ENCODE data around the gene DUSP9.

The DUSP9 gene

GRCh38 chrX:153628129-153628528, 18.9 kb upstream of the DUSP9 start:
- no peak overlapping the region for H3K27ac ChIP-seq
- no peak overlapping the region for H3K4me3 ChIP-seq
- no peaks in the 10 kb centered on the region for H3K36me3 ChIP-seq
- peaks cover 18% of the 10 kb centered on the region for H3K9me3 ChIP-seq
- TF ChIP-seq Cebpa-rat (IDR thresholded peaks at IDR 0.05) = no peak
- H3K9ac ChIP-seq = no peak overlapping the region
- H3K27me3 ChIP-seq = peaks cover 89% of the 10 kb centered on the region
- peak overlapping the region; percentile 57 for H3K4me2 ChIP-seq
- H4K20me1 ChIP-seq = no peaks in the 10 kb centered on the region; the same call in 1 of the 2 replicates
- peaks cover 33% of the 10 kb centered on the region for H3K4me1 ChIP-seq

- Histone ChIP-seq H3K9ac (no peak overlapping the region), H3K4me1 (peaks cover 28% of the 10 kb centered on the region), H4K20me1 (no peaks in the 10 kb centered on the region; the same call in 1 of the 2 replicates), H3K9me3 (peaks cover 18% of the 10 kb centered on the region), H3K27ac (no peak overlapping the region), H3K36me3 (no peaks in the 10 kb centered on the region), H3K4me3 (no peak overlapping the region), H3K27me3 (peaks cover 88% of the 10 kb centered on the region), H3K4me2 (peak overlapping the region; percentile 57)
- no peak for TF ChIP-seq Cebpa-rat (IDR thresholded peaks at IDR 0.05)
These were observed 18.3 kb upstream of the DUSP9 start for GRCh38 chrX:153628665-153629064.

- TF ChIP-seq Cebpa-rat (IDR thresholded peaks at IDR 0.05) = no peak
- peaks cover 92% of the 10 kb centered on the region for H3K27me3 ChIP-seq
- peaks cover 18% of the 10 kb centered on the region for H3K9me3 ChIP-seq
These were observed 15.7 kb upstream of the DUSP9 start for GRCh38 chrX:153631346-153631745.

GRCh38 chrX:153631907-153632594, 15.0 kb upstream of the DUSP9 start:
- H3K4me2 ChIP-seq = no peak overlapping the region
- no peak for TF ChIP-seq Cebpa-rat (IDR thresholded peaks at IDR 0.05)
- no peak overlapping the region for H3K9ac ChIP-seq
- peaks cover 97% of the 10 kb centered on the region for H3K27me3 ChIP-seq
- H3K36me3 ChIP-seq = no peaks in the 10 kb centered on the region
- H4K20me1 ChIP-seq = peaks cover 6% of the 10 kb centered on the region; the same call in 1 of the 2 replicates
- no peak overlapping the region for H3K27ac ChIP-seq
- peaks cover 18% of the 10 kb centered on the region for H3K9me3 ChIP-seq
- H3K4me1 ChIP-seq = peaks cover 37% of the 10 kb centered on the region
- H3K4me3 ChIP-seq = no peak overlapping the region

More at GRCh38 chrX:153631346-153631745, 15.7 kb upstream of the DUSP9 start:
- H4K20me1 ChIP-seq = no peaks in the 10 kb centered on the region; the same call in 1 of the 2 replicates
- H3K9ac ChIP-seq = no peak overlapping the region
- peaks cover 30% of the 10 kb centered on the region for H3K4me1 ChIP-seq
- H3K4me2 ChIP-seq = no peak overlapping the region
- H3K4me3 ChIP-seq = no peak overlapping the region
- no peak overlapping the region for H3K27ac ChIP-seq
- H3K36me3 ChIP-seq = no peaks in the 10 kb centered on the region

- H3K27ac ChIP-seq = no peak overlapping the region
- no peak for TF ChIP-seq Cebpa-rat (IDR thresholded peaks at IDR 0.05)
- H3K36me3 ChIP-seq = no peaks in the 10 kb centered on the region
- H4K20me1 ChIP-seq = peaks cover 6% of the 10 kb centered on the region; the same call in 1 of the 2 replicates
- no peak overlapping the region for H3K4me2 ChIP-seq
- peaks cover 97% of the 10 kb centered on the region for H3K27me3 ChIP-seq
- H3K4me3 ChIP-seq = no peak overlapping the region
- peaks cover 39% of the 10 kb centered on the region for H3K4me1 ChIP-seq
- H3K9ac ChIP-seq = no peak overlapping the region
- peaks cover 18% of the 10 kb centered on the region for H3K9me3 ChIP-seq
These were observed 14.4 kb upstream of the DUSP9 start for GRCh38 chrX:153632595-153632946.

GRCh38 chrX:153633048-153633447, 14.0 kb upstream of the DUSP9 start:
- H3K36me3 ChIP-seq = no peaks in the 10 kb centered on the region
- no peak overlapping the region for H3K27ac ChIP-seq
- H3K9ac ChIP-seq = no peak overlapping the region
- TF ChIP-seq Cebpa-rat (IDR thresholded peaks at IDR 0.05) = no peak
- H3K4me3 ChIP-seq = no peak overlapping the region
- peaks cover 95% of the 10 kb centered on the region for H3K27me3 ChIP-seq
- peaks cover 39% of the 10 kb centered on the region for H3K4me1 ChIP-seq
- H3K4me2 ChIP-seq = no peak overlapping the region
- H3K9me3 ChIP-seq = peaks cover 18% of the 10 kb centered on the region
- H4K20me1 ChIP-seq = peaks cover 10% of the 10 kb centered on the region; the same call in 1 of the 2 replicates

- no peaks in the 10 kb centered on the region for H3K36me3 ChIP-seq
- no peak overlapping the region for H3K9ac ChIP-seq
- no peak overlapping the region for H3K4me2 ChIP-seq
- no peak for TF ChIP-seq Cebpa-rat (IDR thresholded peaks at IDR 0.05)
- H3K4me1 ChIP-seq = peaks cover 39% of the 10 kb centered on the region
- H3K27ac ChIP-seq = no peak overlapping the region
- peaks cover 89% of the 10 kb centered on the region for H3K27me3 ChIP-seq
- no peak overlapping the region for H3K4me3 ChIP-seq
- H3K9me3 ChIP-seq = peaks cover 18% of the 10 kb centered on the region
- peaks cover 16% of the 10 kb centered on the region; the same call in 1 of the 2 replicates for H4K20me1 ChIP-seq
These were observed 13.3 kb upstream of the DUSP9 start for GRCh38 chrX:153633607-153634180.

GRCh38 chrX:153634236-153634635, 12.8 kb upstream of the DUSP9 start:
- H3K27me3 ChIP-seq = peaks cover 84% of the 10 kb centered on the region
- no peak overlapping the region for H3K4me3 ChIP-seq
- no peaks in the 10 kb centered on the region for H3K36me3 ChIP-seq
- no peak overlapping the region for H3K27ac ChIP-seq
- H3K9ac ChIP-seq = no peak overlapping the region
- TF ChIP-seq Cebpa-rat (IDR thresholded peaks at IDR 0.05) = no peak
- no peak overlapping the region for H3K4me2 ChIP-seq
- H4K20me1 ChIP-seq = peaks cover 19% of the 10 kb centered on the region; the same call in 1 of the 2 replicates
- H3K9me3 ChIP-seq = peaks cover 18% of the 10 kb centered on the region
- H3K4me1 ChIP-seq = peaks cover 40% of the 10 kb centered on the region

- Histone ChIP-seq H4K20me1 (peaks cover 19% of the 10 kb centered on the region; the same call in 1 of the 2 replicates), H3K36me3 (no peaks in the 10 kb centered on the region), H3K4me3 (no peak overlapping the region), H3K9ac (no peak overlapping the region), H3K4me2 (no peak overlapping the region), H3K4me1 (peaks cover 46% of the 10 kb centered on the region), H3K27ac (no peak overlapping the region), H3K9me3 (peaks cover 18% of the 10 kb centered on the region), H3K27me3 (peaks cover 78% of the 10 kb centered on the region)
- TF ChIP-seq Cebpa-rat (IDR thresholded peaks at IDR 0.05) = no peak
These were observed 12.2 kb upstream of the DUSP9 start for GRCh38 chrX:153634832-153635231.

- TF ChIP-seq Cebpa-rat (IDR thresholded peaks at IDR 0.05) = no peak
- Histone ChIP-seq H3K9ac (no peak overlapping the region), H3K4me2 (peak overlapping the region; percentile 80; the same call in 1 of the 2 replicates), H3K9me3 (peaks cover 18% of the 10 kb centered on the region), H3K4me1 (peaks cover 51% of the 10 kb centered on the region), H3K4me3 (no peak overlapping the region), H3K27ac (no peak overlapping the region), H3K36me3 (no peaks in the 10 kb centered on the region), H3K27me3 (peaks cover 72% of the 10 kb centered on the region), H4K20me1 (peaks cover 19% of the 10 kb centered on the region; the same call in 1 of the 2 replicates)
These were observed 11.6 kb upstream of the DUSP9 start for GRCh38 chrX:153635388-153635787.
